Heart left ventricle (tissue), 16 donors: ENCODE data around the gene AHNAK2. TPM values are rescaled to one million over a fixed set of nuclear protein-coding genes. Genes with fewer than 3 reads are reported as not detected.

Experiments used
- ATAC-seq, 4 donors: fragments of 200-7000 bp; cut with Tn5 transposase; one replicate each; pipeline ENCODE4 v1.9.1; 2020 to 2022; ENCODE audit warnings: moderate library complexity in 4 of 4, mild to moderate bottlenecking in 3 of 4, moderate number of reproducible peaks in 1 of 4
- DNase-seq, 5 donors: peaks; one replicate each; pipeline ENCODE4 v3.0.0-alpha.2; 2020
- H3K27ac ChIP-seq, 12 donors: fragments of 200-600 bp; sonication (generic) in 4 of 12; one replicate each; pipeline versions ENCODE4 v1.5.0 to v1.8.0; 2016 to 2022; ENCODE audit warnings: mild to moderate bottlenecking in 2 of 12
- H3K27me3 ChIP-seq, 9 donors: fragments of 200-600 bp; sonication (generic) in 2 of 9; one replicate each; pipeline versions ENCODE4 v1.5.1 to v1.8.0; 2016 to 2022; ENCODE audit warnings: mild to moderate bottlenecking in 3 of 9
- H3K36me3 ChIP-seq, 9 donors: fragments of 200-600 bp; sonication (generic) in 2 of 9; one replicate each; pipeline versions ENCODE4 v1.5.0 to v1.8.0; 2018 to 2022; ENCODE audit warnings: mild to moderate bottlenecking in 2 of 9
- H3K4me1 ChIP-seq, 12 donors: fragments of 200-600 bp; sonication (generic) in 4 of 12; one replicate each; pipeline versions ENCODE4 v1.5.0 to v1.8.0; 2016 to 2022; ENCODE audit warnings: mild to moderate bottlenecking in 3 of 12
- H3K4me3 ChIP-seq, 12 donors: fragments of 200-600 bp; sonication (generic) in 4 of 12; one replicate each; pipeline versions ENCODE4 v1.5.0 to v1.8.0; 2017 to 2022; ENCODE audit warnings: mild to moderate bottlenecking in 9 of 12, moderate library complexity in 4 of 12
- H3K9me3 ChIP-seq, 12 donors: fragments of 200-600 bp; sonication (generic) in 4 of 12; one replicate each; pipeline versions ENCODE4 v1.5.0 to v1.8.0; 2016 to 2022; ENCODE audit warnings: mild to moderate bottlenecking in 1 of 12
- CTCF ChIP-seq, 12 donors: fragments of 200-600 bp; sonication (generic) in 4 of 12; IDR thresholded peaks; one replicate each; pipeline versions ENCODE4 v1.5.0 to v1.8.0; 2018 to 2022; ENCODE audit warnings: antibody characterized with exemption in 12 of 12, mild to moderate bottlenecking in 5 of 12
- POLR2A ChIP-seq, 2 donors: fragments of 450-650 bp; IDR thresholded peaks; one replicate each; pipeline ENCODE4 v1.6.1; 2017; ENCODE audit warnings: antibody characterized with exemption in 2 of 2, mild to moderate bottlenecking in 2 of 2, moderate library complexity in 2 of 2
- WGBS, 4 donors: extraction: QIAGEN DNeasy Blood & Tissue Kit in 2 of 4; methylation state at CpG; one replicate each; pipeline versions ENCODE4 v1.1.5 to v1.1.7; 2013 to 2018; 5-methylcytosine and 5-hydroxymethylcytosine counted together
- intact Hi-C, 10 donors: fragments of 100-400 bp; cut with DNase I; formaldehyde crosslinking; loops; one replicate each; pipeline versions ENCODE4 v1.11.1 to v1.14.2; 2022
- polyA plus RNA-seq, 2 donors: library from polyadenylated mRNA; stranded (reverse); fragments of 200-250 nt; gene quantifications; one replicate each; pipeline ENCODE4 v1.2.3, GENCODE V29; 2013
- total RNA-seq, 9 donors: library from RNA; depleted of rRNA in 2 of 9; stranded (reverse); fragments of >200 nt in 2 of 9; fragmentation: NEBNext Ultra II Directional in 3 of 9; extraction: Animal tissue kit (Norgen Biotek cat#: 25700) in 3 of 9; gene quantifications; one replicate each; pipeline versions ENCODE4 v1.1.0 to v1.2.4, GENCODE V29; 2016 to 2023
- donor health status: ischemic (EF 13 %, LVEDD 7.1; RV severe dilation, severe dysfunction).
- donor health status: healthy with polysubstance abuse.
- donor health status: DM: no; HTN: yes; CAD: no.
- donor health status: DM: no; HTN: no; CAD: no.
- donor health status: ischemic (EF 25% LVEDD 6.9; RV normal size, moderate dysfunction).
- donor health status: ischemic (EF 25% LVEDD 5.7; RV mildly dilated, moderate dysfunction).
- donor health status: healthy.
- donor health status: DM: yes; HTN: yes; CAD: no.
- donor health status: ischemic (EF 35%, LVEDD 5.7; RV mildly dilated, moderate dysfunction).
- donor health status: nonischemic (EF 11% LVEDD 7.7; RV severe dilation, severe dysfunction).
- donor health status: DM: yes; HTN: yes; CAD: no.
- donor health status: PGD.
- donor health status: ischemic (EF 29% LVEDD 5.4; RV normal size, mild dysfunction).
- donor health status: nonischemic (EF 23%, LVEDD 6.1; RV moderate dilation, normal function).

AHNAK2 gene
- total and polyA plus RNA-seq, 11 donors, result 1.5 to 22.3 (median 2.9) TPM

GRCh38 chr14:104999361-104999760, 21.2 kb upstream of the AHNAK2 start:
- no peaks in the 10 kb centered on the region for H3K4me1 ChIP-seq
- peaks cover 0 to 14% (median 0%) of the 10 kb centered on the region in 9 donors for H3K36me3 ChIP-seq
- intact Hi-C loops, result no loop called here
- DNase-seq (peak in 2 of 5 donors; percentile 4 to 10), ATAC-seq (no peak)
- no peak overlapping the region for H3K27ac ChIP-seq
- TF ChIP-seq POLR2A (IDR thresholded peaks at IDR 0.05) (no peak), CTCF (IDR thresholded peaks at IDR 0.05) (no peak)
- no peak overlapping the region for H3K4me3 ChIP-seq
- 89 to 97% (median 92%) methylated on average over 3 of the region's 3 CpGs for WGBS, 4 donors
- no peaks in the 10 kb centered on the region for H3K27me3 ChIP-seq
- H3K9me3 ChIP-seq, result peaks cover 0 to 4% (median 0%) of the 10 kb centered on the region in 12 donors

GRCh38 chr14:104998801-104999200, 20.6 kb upstream of the AHNAK2 start:
- H3K27me3 ChIP-seq, result no peaks in the 10 kb centered on the region
- DNase-seq, result peak in 2 of 5 donors; percentile 12 to 35
- peak in 1 of 4 donors; percentile 15 for ATAC-seq
- intact Hi-C loops, result no loop called here
- H3K9me3 ChIP-seq, result peaks cover 0 to 4% (median 0%) of the 10 kb centered on the region in 12 donors
- TF ChIP-seq POLR2A (IDR thresholded peaks at IDR 0.05), result no peak
- no peak for TF ChIP-seq CTCF (IDR thresholded peaks at IDR 0.05)
- no peak overlapping the region for H3K27ac ChIP-seq
- WGBS, 4 donors, result 93 to 100% (median 94%) methylated on average over 1 to 5 of the region's 5 CpGs
- H3K4me1 ChIP-seq, result no peaks in the 10 kb centered on the region
- H3K4me3 ChIP-seq, result no peak overlapping the region
- peaks cover 0 to 18% (median 0%) of the 10 kb centered on the region in 9 donors for H3K36me3 ChIP-seq

GRCh38 chr14:104996483-104996882, 18.3 kb upstream of the AHNAK2 start:
- ATAC-seq (no peak), DNase-seq (no peak)
- Histone ChIP-seq H3K36me3 (peaks cover 0 to 28% (median 0%) of the 10 kb centered on the region in 9 donors), H3K4me1 (no peaks in the 10 kb centered on the region), H3K27ac (no peak overlapping the region), H3K4me3 (no peak overlapping the region), H3K27me3 (no peaks in the 10 kb centered on the region), H3K9me3 (peaks cover 0 to 4% (median 0%) of the 10 kb centered on the region in 12 donors)
- no peak for TF ChIP-seq CTCF (IDR thresholded peaks at IDR 0.05)
- no peak for TF ChIP-seq POLR2A (IDR thresholded peaks at IDR 0.05)
- intact Hi-C loops, result no loop called here
- WGBS, 4 donors, result 90 to 95% (median 93%) methylated on average over 13 of the region's 13 CpGs

GRCh38 chr14:104996032-104996431, 17.9 kb upstream of the AHNAK2 start:
- no peaks in the 10 kb centered on the region for H3K4me1 ChIP-seq
- no peak for DNase-seq
- no peak for ATAC-seq
- H3K36me3 ChIP-seq, result peaks cover 0 to 28% (median 0%) of the 10 kb centered on the region in 9 donors
- TF ChIP-seq POLR2A (IDR thresholded peaks at IDR 0.05) (no peak), CTCF (IDR thresholded peaks at IDR 0.05) (no peak)
- no peak overlapping the region for H3K4me3 ChIP-seq
- no peak overlapping the region for H3K27ac ChIP-seq
- H3K27me3 ChIP-seq, result no peaks in the 10 kb centered on the region
- peaks cover 0 to 4% (median 0%) of the 10 kb centered on the region in 12 donors for H3K9me3 ChIP-seq
- WGBS, 4 donors, result 81 to 94% (median 93%) methylated on average over 4 to 5 of the region's 5 CpGs
- intact Hi-C loops, result no loop called here
